DND-41 (cell line): ENCODE measurements around the gene TMEM45B.

Experiments
- CTCF ChIP-seq: IDR thresholded peaks from 2 replicates; pipeline ENCODE4 v1.5.1; 2012; ENCODE audit warnings: borderline replicate concordance, low read length, moderate library complexity, mild to moderate bottlenecking; ENCODE audit not compliant: poor library complexity, severe bottlenecking; ENCODE audit errors: extremely low read depth
- EZH2 ChIP-seq: IDR thresholded peaks from 3 replicates; pipeline ENCODE4 v1.6.1; 2012; ENCODE audit warnings: borderline replicate concordance, low read depth, mild to moderate bottlenecking, moderate library complexity, low read length, inconsistent platforms; ENCODE audit not compliant: severe bottlenecking

- TF ChIP-seq CTCF = no peak
- no peak for TF ChIP-seq EZH2
Observed at GRCh38 chr11:129894278-129895125, 78.9 kb downstream of the TMEM45B start.
